PC-3 (cell line): Measurements from ENCODE around the gene PKM. TPM values are rescaled to one million over a fixed set of nuclear protein-coding genes. Genes with fewer than 3 reads are reported as not detected.

Source experiments
- ATAC-seq: fragments of 200-7000 bp; cut with Tn5 transposase; 2 replicates; pipeline ENCODE4 v1.9.1; 2020; ENCODE audit warnings: mild to moderate bottlenecking, moderate library complexity
- BruUV-seq: library from RNA; stranded (reverse); fragments of 400-500 nt; replicated peaks from 2 replicates; lab custom pipeline; 2021; lab: Mats Ljungman, UMichigan
- CTCF ChIA-PET: fragments of 300-600 bp; sonication (Branson Sonifier 250); formaldehyde crosslinking; loops from one replicate; lab custom pipeline; 2022; ENCODE audit warnings: antibody characterized with exemption; lab: Charles Lee
- POLR2A ChIA-PET: fragments of 300-600 bp; sonication (Branson Sonifier 250); formaldehyde crosslinking; loops from one replicate; lab custom pipeline; 2022; ENCODE audit warnings: antibody characterized with exemption; ENCODE audit not compliant: unreplicated experiment; lab: Charles Lee
- DNase-seq: peaks from one replicate; pipeline ENCODE4 v3.0.0-alpha.2; 2015
- H2AFZ ChIP-seq: fragments of 300-600 bp; sonication (generic); 2 replicates; pipeline ENCODE4 v1.6.0; 2016; ENCODE audit warnings: antibody characterized with exemption, low read length
- H3F3A ChIP-seq: fragments of 300-600 bp; sonication (generic); one replicate; pipeline ENCODE4 v1.6.0; 2017; ENCODE audit warnings: antibody characterized with exemption, low read length, control low read depth, mild to moderate bottlenecking; ENCODE audit not compliant: unreplicated experiment
- H3K27ac ChIP-seq: fragments of 300-600 bp; sonication (generic); 2 replicates; pipeline ENCODE4 v1.5.1; 2016; ENCODE audit warnings: mild to moderate bottlenecking, low read length
- H3K27me3 ChIP-seq: fragments of 300-600 bp; sonication (generic); 2 replicates; pipeline ENCODE4 v1.6.1; 2016; ENCODE audit warnings: low read length, mixed read lengths
- H3K36me3 ChIP-seq: fragments of 300-600 bp; sonication (generic); 2 replicates; pipeline ENCODE4 v1.6.1; 2016; ENCODE audit warnings: low read depth, mixed run types, low read length, mixed read lengths
- H3K4me1 ChIP-seq: fragments of 300-600 bp; sonication (generic); 2 replicates; pipeline ENCODE4 v1.5.1; 2016; ENCODE audit warnings: low read length; ENCODE audit not compliant: insufficient read depth
- H3K4me2 ChIP-seq: fragments of 300-600 bp; sonication (generic); 2 replicates; pipeline ENCODE4 v1.6.0; 2016; ENCODE audit warnings: low read length
- H3K4me3 ChIP-seq: fragments of 300-600 bp; sonication (generic); 2 replicates; pipeline ENCODE4 v1.5.1; 2016; ENCODE audit warnings: mild to moderate bottlenecking, low read length, mixed read lengths
- H3K79me2 ChIP-seq: fragments of 300-600 bp; sonication (generic); 2 replicates; pipeline ENCODE4 v1.6.1; 2017; ENCODE audit warnings: low read length, mixed read lengths
- H3K9ac ChIP-seq: fragments of 300-600 bp; sonication (generic); 2 replicates; pipeline ENCODE4 v1.6.0; 2016; ENCODE audit warnings: mild to moderate bottlenecking, low read length
- H3K9me2 ChIP-seq: fragments of 300-600 bp; sonication (generic); replicated peaks from 2 replicates; pipeline ENCODE4 v1.6.1; 2016; ENCODE audit warnings: mixed run types, low read length, mixed read lengths
- H3K9me3 ChIP-seq: fragments of 300-600 bp; sonication (generic); 2 replicates; pipeline ENCODE4 v1.6.1; 2016; ENCODE audit warnings: low read length, mixed read lengths
- H4K20me1 ChIP-seq: fragments of 300-600 bp; sonication (generic); 2 replicates; pipeline ENCODE4 v1.6.1; 2016; ENCODE audit warnings: low read length, mixed read lengths
- CTCF ChIP-seq: fragments of 300-600 bp; sonication (generic); conservative IDR thresholded peaks from 2 replicates; pipeline ENCODE4 v1.5.1; 2017; ENCODE audit warnings: antibody characterized with exemption, low read depth, mild to moderate bottlenecking, low read length
- EZH2 ChIP-seq: fragments of 300-600 bp; sonication (generic); IDR thresholded peaks from one replicate; pipeline ENCODE4 v1.6.1; 2017; ENCODE audit warnings: antibody characterized with exemption, mild to moderate bottlenecking, low read length; ENCODE audit not compliant: unreplicated experiment
- EZH2phosphoT487 ChIP-seq: fragments of 300-600 bp; sonication (generic); IDR thresholded peaks from 2 replicates; pipeline ENCODE4 v1.6.1; 2018; ENCODE audit warnings: mild to moderate bottlenecking, antibody characterized with exemption, low read length, borderline replicate concordance
- intact Hi-C: fragments of 100-400 bp; cut with micrococcal nuclease; formaldehyde crosslinking; loops from 2 replicates; pipeline ENCODE4 v1.9.0; 2023
- total RNA-seq: library from RNA; depleted of rRNA; stranded (reverse); fragments of >200 nt; gene quantifications from 2 replicates; pipeline ENCODE4 v1.2.3, GENCODE V29; 2014

The PKM gene
- total RNA-seq, 1 experiment from 2014 or later: 1,963 TPM

- intact Hi-C loops: loop anchor here (1.0 to 10.0 kb wide), 3 partner anchors 322 to 405 kb away; no protein-coding TSS in a partner anchor
- no peaks in the 10 kb centered on the region for H3F3A ChIP-seq
- no peak overlapping the region for H3K4me2 ChIP-seq
- ChIA-PET CTCF (interaction anchor here (0.6 to 0.8 kb wide), 2 partner anchors 404 to 582 kb away, joined by 3 to 4 read pairs; no protein-coding TSS in a partner anchor), POLR2A (no interaction called here)
- DNase-seq (no peak), ATAC-seq (no peak)
- H3K36me3 ChIP-seq: no peaks in the 10 kb centered on the region
- H3K4me3 ChIP-seq: no peak overlapping the region
- no peaks in the 10 kb centered on the region for H3K79me2 ChIP-seq
- no peaks in the 10 kb centered on the region for H3K9me2 ChIP-seq
- no peaks in the 10 kb centered on the region for H3K9me3 ChIP-seq
- BruUV-seq: no TSS peak
- H3K27me3 ChIP-seq: no peaks in the 10 kb centered on the region
- H2AFZ ChIP-seq: no peak overlapping the region
- H3K9ac ChIP-seq: no peak overlapping the region
- H3K4me1 ChIP-seq: peaks cover 12% of the 10 kb centered on the region
- H4K20me1 ChIP-seq: no peaks in the 10 kb centered on the region
- no peak overlapping the region for H3K27ac ChIP-seq
- no peak for TF ChIP-seq EZH2phosphoT487
- TF ChIP-seq CTCF: no peak
- TF ChIP-seq EZH2: no peak
These were observed 74.1 kb downstream of the PKM start for GRCh38 chr15:72156928-72157327.

GRCh38 chr15:72155635-72156616 is 75.1 kb downstream of the PKM start:
- H3K4me3 ChIP-seq: peak overlapping the region; percentile 73
- TF ChIP-seq EZH2 (no peak), CTCF (peak; percentile 93), EZH2phosphoT487 (no peak)
- H3K4me2 ChIP-seq: peak overlapping the region; percentile 86
- H3F3A ChIP-seq: no peaks in the 10 kb centered on the region
- no peaks in the 10 kb centered on the region for H3K9me3 ChIP-seq
- peak; percentile 94 for ATAC-seq
- no peaks in the 10 kb centered on the region for H3K27me3 ChIP-seq
- H3K4me1 ChIP-seq: peaks cover 12% of the 10 kb centered on the region
- ChIA-PET POLR2A (no interaction called here), CTCF (interaction anchor here (0.6 to 1.0 kb wide), 3 partner anchors 245 to 408 kb away, joined by 3 read pairs; no protein-coding TSS in a partner anchor)
- H2AFZ ChIP-seq: peak overlapping the region; percentile 89
- H3K9ac ChIP-seq: peak overlapping the region; percentile 31
- no peak overlapping the region for H3K27ac ChIP-seq
- H4K20me1 ChIP-seq: no peaks in the 10 kb centered on the region
- H3K79me2 ChIP-seq: no peaks in the 10 kb centered on the region
- H3K36me3 ChIP-seq: no peaks in the 10 kb centered on the region
- no TSS peak for BruUV-seq
- intact Hi-C loops: loop anchor here (1.0 to 10.0 kb wide), 4 partner anchors 321 to 411 kb away; no protein-coding TSS in a partner anchor
- DNase-seq: peak; percentile 92
- no peaks in the 10 kb centered on the region for H3K9me2 ChIP-seq
